Caco-2 (cell line): ENCODE results near the gene C1QTNF7. TPM values are rescaled to one million over a fixed set of nuclear protein-coding genes. Genes with fewer than 3 reads are reported as not detected.

Experiments used
- BruUV-seq: library from RNA; stranded (reverse); fragments of 400-500 nt; replicated peaks from 2 replicates; lab custom pipeline; 2021; lab: Mats Ljungman, UMichigan
- CTCF ChIA-PET: fragments of 300-600 bp; sonication (Branson Sonifier 250); formaldehyde crosslinking; loops from one replicate; lab custom pipeline; 2022; ENCODE audit warnings: antibody characterized with exemption; lab: Charles Lee
- POLR2A ChIA-PET: fragments of 300-600 bp; sonication (Branson Sonifier 250); formaldehyde crosslinking; loops from one replicate; lab custom pipeline; 2022; ENCODE audit warnings: antibody characterized with exemption; lab: Charles Lee
- DNase-seq, 2 experiments: peaks; one replicate each; pipeline versions ENCODE4 v3.0.0 to v3.0.0-alpha.2; 2020 to 2022
- H3K27me3 ChIP-seq: replicated peaks from 2 replicates; pipeline ENCODE4 v1.6.0; 2011; ENCODE audit warnings: low read length; ENCODE audit not compliant: control insufficient read depth, insufficient read depth
- H3K36me3 ChIP-seq: 2 replicates; pipeline ENCODE4 v1.5.1; 2011; ENCODE audit warnings: low read length; ENCODE audit not compliant: control insufficient read depth, insufficient read depth
- H3K4me1 ChIP-seq: fragments of 250-450 bp; sonication (Bioruptor Pico); 2 replicates; pipeline ENCODE4 v1.5.1; 2020; ENCODE audit warnings: mild to moderate bottlenecking
- H3K4me3 ChIP-seq: 2 replicates; pipeline ENCODE4 v1.5.1; 2011; ENCODE audit warnings: low read depth, mild to moderate bottlenecking, control low read depth, low read length
- H3K9me3 ChIP-seq: fragments of 250-450 bp; sonication (Bioruptor Pico); 2 replicates; pipeline ENCODE4 v1.5.1; 2020; ENCODE audit warnings: mild to moderate bottlenecking, moderate library complexity
- H3K27ac Mint-ChIP-seq: one replicate; pipeline ENCODE4 v1.8.0; 2022; ENCODE audit warnings: mixed read lengths; ENCODE audit not compliant: unreplicated experiment
- H3K27me3 Mint-ChIP-seq: one replicate; pipeline ENCODE4 v1.8.0; 2022; ENCODE audit warnings: mixed read lengths; ENCODE audit not compliant: insufficient read depth, unreplicated experiment
- H3K36me3 Mint-ChIP-seq: one replicate; pipeline ENCODE4 v1.8.0; 2022; ENCODE audit warnings: mild to moderate bottlenecking, mixed read lengths; ENCODE audit not compliant: insufficient read depth, unreplicated experiment
- H3K4me1 Mint-ChIP-seq: one replicate; pipeline ENCODE4 v1.8.0; 2022; ENCODE audit warnings: low read depth, mixed read lengths; ENCODE audit not compliant: unreplicated experiment
- H3K4me3 Mint-ChIP-seq: one replicate; pipeline ENCODE4 v1.8.0; 2022; ENCODE audit warnings: mild to moderate bottlenecking, moderate library complexity, mixed read lengths; ENCODE audit not compliant: unreplicated experiment
- H3K9me3 Mint-ChIP-seq: one replicate; pipeline ENCODE4 v1.8.0; 2022; ENCODE audit warnings: mixed read lengths; ENCODE audit not compliant: unreplicated experiment
- intact Hi-C: fragments of 100-400 bp; cut with micrococcal nuclease; formaldehyde crosslinking; loops from one replicate; pipeline ENCODE4 v1.10.0; 2022; ENCODE audit not compliant: unreplicated experiment
- total RNA-seq: library from RNA; stranded (reverse); gene quantifications from 2 replicates; pipeline ENCODE4 v1.2.3, GENCODE V29; 2022
- TF ChIP-seq, protein P1 (sequence below), 2 experiments: fragments of 200-600 bp in 1 of 2; IDR thresholded peaks; 1 replicate in 1 of 2; 2 replicates in 1 of 2; pipeline versions ENCODE4 v1.5.1 to v1.8.0; 2011 to 2022; ENCODE audit warnings: antibody characterized with exemption in 1 of 2, control low read depth in 1 of 2, inconsistent platforms in 1 of 2, low read depth in 1 of 2, low read length in 1 of 2, mild to moderate bottlenecking in 1 of 2, moderate library complexity in 1 of 2; ENCODE audit not compliant: insufficient read depth in 1 of 2, severe bottlenecking in 1 of 2, unreplicated experiment in 1 of 2

C1QTNF7 gene
- total RNA-seq, 1 experiment from 2014 or later, result not detected

GRCh38 chr4:15458616-15459015, 30.8 kb downstream of the C1QTNF7 start:
- H3K4me3 ChIP-seq, result no peak overlapping the region
- H3K27me3 Mint-ChIP-seq, result peaks cover 9% of the 10 kb centered on the region
- DNase-seq, result no peak
- no TSS peak for BruUV-seq
- ChIA-PET CTCF (no interaction called here), POLR2A (interaction anchor here (1.2 kb wide), 1 partner anchor 11 kb away, joined by 3 read pairs; the partner anchor contains the start of gene CC2D2A)
- no peaks in the 10 kb centered on the region for H3K9me3 Mint-ChIP-seq
- H3K27ac Mint-ChIP-seq, result no peak overlapping the region
- H3K4me1 ChIP-seq, result no peaks in the 10 kb centered on the region; the same call in 1 of the 2 replicates
- no peak overlapping the region for H3K4me3 Mint-ChIP-seq
- no peaks in the 10 kb centered on the region; the same call in 1 of the 2 replicates for H3K27me3 ChIP-seq
- intact Hi-C loops, result loop anchor here (10.0 kb wide), 1 partner anchor 114 kb away; no protein-coding TSS in a partner anchor
- TF ChIP-seq, protein P1, sequence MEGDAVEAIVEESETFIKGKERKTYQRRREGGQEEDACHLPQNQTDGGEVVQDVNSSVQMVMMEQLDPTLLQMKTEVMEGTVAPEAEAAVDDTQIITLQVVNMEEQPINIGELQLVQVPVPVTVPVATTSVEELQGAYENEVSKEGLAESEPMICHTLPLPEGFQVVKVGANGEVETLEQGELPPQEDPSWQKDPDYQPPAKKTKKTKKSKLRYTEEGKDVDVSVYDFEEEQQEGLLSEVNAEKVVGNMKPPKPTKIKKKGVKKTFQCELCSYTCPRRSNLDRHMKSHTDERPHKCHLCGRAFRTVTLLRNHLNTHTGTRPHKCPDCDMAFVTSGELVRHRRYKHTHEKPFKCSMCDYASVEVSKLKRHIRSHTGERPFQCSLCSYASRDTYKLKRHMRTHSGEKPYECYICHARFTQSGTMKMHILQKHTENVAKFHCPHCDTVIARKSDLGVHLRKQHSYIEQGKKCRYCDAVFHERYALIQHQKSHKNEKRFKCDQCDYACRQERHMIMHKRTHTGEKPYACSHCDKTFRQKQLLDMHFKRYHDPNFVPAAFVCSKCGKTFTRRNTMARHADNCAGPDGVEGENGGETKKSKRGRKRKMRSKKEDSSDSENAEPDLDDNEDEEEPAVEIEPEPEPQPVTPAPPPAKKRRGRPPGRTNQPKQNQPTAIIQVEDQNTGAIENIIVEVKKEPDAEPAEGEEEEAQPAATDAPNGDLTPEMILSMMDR (IDR thresholded peaks at IDR 0.05; ENCODE audit: insufficient read depth in 1 of 2, low read depth in 1 of 2, low read length in 1 of 2, severe bottlenecking in 1 of 2, unreplicated experiment in 1 of 2), result no peak
- no peaks in the 10 kb centered on the region for H3K36me3 Mint-ChIP-seq
- H3K4me1 Mint-ChIP-seq, result no peaks in the 10 kb centered on the region
- H3K9me3 ChIP-seq, result no peaks in the 10 kb centered on the region
- H3K36me3 ChIP-seq, result no peaks in the 10 kb centered on the region

DNA sequence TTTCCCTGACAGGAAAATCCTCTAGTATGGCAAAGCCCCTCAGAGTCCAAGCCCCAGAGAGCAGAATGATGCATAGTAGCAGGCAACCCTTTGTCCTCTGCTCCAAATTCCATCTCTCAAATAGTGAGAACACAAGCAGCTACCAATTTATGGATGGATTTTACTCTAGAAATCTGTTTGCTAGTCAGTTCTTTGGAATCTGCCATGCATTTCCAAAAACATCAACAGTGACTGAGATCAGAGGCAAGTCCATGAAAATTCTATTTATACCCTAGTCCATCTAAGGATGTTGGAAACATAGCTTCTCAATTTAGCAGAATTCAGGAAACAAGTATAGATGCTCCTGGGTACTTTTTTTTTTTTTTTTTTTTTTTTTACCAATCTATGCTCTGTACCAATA, 31.9 kb downstream of the C1QTNF7 start:
- no peaks in the 10 kb centered on the region for H3K4me1 Mint-ChIP-seq
- Histone ChIP-seq H3K4me1 (no peaks in the 10 kb centered on the region; the same call in 1 of the 2 replicates), H3K9me3 (no peaks in the 10 kb centered on the region), H3K27me3 (no peaks in the 10 kb centered on the region; the same call in 1 of the 2 replicates), H3K36me3 (no peaks in the 10 kb centered on the region), H3K4me3 (no peak overlapping the region)
- intact Hi-C loops, result loop anchor here (10.0 kb wide), 1 partner anchor 115 kb away; no protein-coding TSS in a partner anchor
- no peaks in the 10 kb centered on the region for H3K36me3 Mint-ChIP-seq
- no peak overlapping the region for H3K4me3 Mint-ChIP-seq
- DNase-seq, result no peak
- ChIA-PET CTCF (no interaction called here), POLR2A (no interaction called here)
- H3K27ac Mint-ChIP-seq, result no peak overlapping the region
- no TSS peak for BruUV-seq
- peaks cover 9% of the 10 kb centered on the region for H3K27me3 Mint-ChIP-seq
- TF ChIP-seq, protein P1 (IDR thresholded peaks at IDR 0.05; ENCODE audit: insufficient read depth in 1 of 2, low read depth in 1 of 2, low read length in 1 of 2, severe bottlenecking in 1 of 2, unreplicated experiment in 1 of 2), result no peak
- H3K9me3 Mint-ChIP-seq, result no peaks in the 10 kb centered on the region

DNA sequence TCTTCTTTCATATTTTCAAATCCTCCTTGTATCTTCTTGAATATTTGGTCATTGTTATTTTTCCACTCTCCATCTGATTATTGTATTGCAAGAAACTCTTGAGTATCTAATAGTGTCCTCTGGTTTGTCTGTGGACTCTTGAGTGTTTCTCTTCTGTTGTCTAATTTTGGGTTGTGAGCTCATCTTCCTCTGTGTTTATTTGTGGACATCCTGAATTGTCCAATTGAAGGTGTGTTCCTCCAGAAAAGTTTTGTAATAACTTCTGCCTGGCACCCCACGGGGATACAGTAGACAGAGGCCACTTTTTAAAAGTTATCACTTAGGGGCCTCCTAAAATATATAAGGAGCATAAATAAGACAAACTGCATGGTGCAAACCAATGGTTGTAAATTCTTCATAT, 38.8 kb downstream of the C1QTNF7 start:
- Histone ChIP-seq H3K36me3 (no peaks in the 10 kb centered on the region), H3K9me3 (no peaks in the 10 kb centered on the region), H3K4me3 (no peak overlapping the region), H3K27me3 (no peaks in the 10 kb centered on the region; the same call in 1 of the 2 replicates), H3K4me1 (0 out of 2 replicates have a peak, but pooled peaks cover 4% of the 10 kb centered on the region)
- Mint-ChIP-seq H3K9me3 (no peaks in the 10 kb centered on the region), H3K4me1 (no peaks in the 10 kb centered on the region), H3K36me3 (no peaks in the 10 kb centered on the region), H3K27me3 (peaks cover 8% of the 10 kb centered on the region), H3K27ac (no peak overlapping the region), H3K4me3 (no peak overlapping the region)
- BruUV-seq, result no TSS peak
- intact Hi-C loops, result no loop called here
- ChIA-PET POLR2A (no interaction called here), CTCF (no interaction called here)
- TF ChIP-seq, protein P1 (IDR thresholded peaks at IDR 0.05; ENCODE audit: insufficient read depth in 1 of 2, low read depth in 1 of 2, low read length in 1 of 2, severe bottlenecking in 1 of 2, unreplicated experiment in 1 of 2), result no peak
- no peak for DNase-seq
